Measurements from ENCODE around the gene PPM1B.

DNA sequence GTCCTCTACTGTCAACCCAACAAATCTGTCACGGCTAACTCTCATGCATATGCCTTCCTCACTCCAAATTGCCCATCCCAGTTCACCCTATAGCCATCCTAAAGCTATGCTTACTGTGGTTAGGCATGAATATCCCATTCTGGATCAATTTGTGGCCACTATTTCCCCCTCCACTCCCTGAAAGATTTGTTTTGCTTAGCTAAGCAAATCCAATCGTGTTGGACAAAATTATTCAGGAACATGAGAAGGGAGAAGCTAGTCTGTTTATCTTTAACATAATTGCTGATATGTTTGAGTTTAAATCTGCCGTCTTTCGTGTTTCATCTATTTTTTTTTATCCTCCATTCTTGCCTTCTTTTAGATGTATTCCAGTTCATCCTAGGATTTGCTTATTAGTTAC, 43.6 kb downstream of the PPM1B start:
- TF ChIP-seq EZH2 (IDR thresholded peaks at IDR 0.05; ENCODE audit: insufficient read depth, poor library complexity, severe bottlenecking) (no peak), EZH2phosphoT487 (IDR thresholded peaks at IDR 0.05; ENCODE audit: insufficient read depth, low read depth) (no peak)

Measured in GM23248 (cell line).